NCI-H2029 (cell line): ENCODE data around the gene DDB1.

ENCODE experiments used
- DNase-seq: peaks from one replicate; lab custom pipeline; 2025; lab: John Stamatoyannopoulos, UW

Gene DDB1

GRCh38 chr11:61332797-61333549 lies at the start of gene DDB1, which contains the start of gene TKFC:
Gene DDB1, minus strand, starts transcription at chr11:61333105. Its CDS starts 137 bp downstream, at chr11:61332968.
Gene TKFC, plus strand, starts transcription at chr11:61333228. Its CDS starts 1,501 bp downstream, at chr11:61334729.
- peak; percentile 93 for DNase-seq

GRCh38 chr11:61380884-61381283 lies 48.0 kb upstream of the DDB1 start:
- DNase-seq: no peak

- DNase-seq: no peak
These were observed 45.9 kb upstream of the DDB1 start for GRCh38 chr11:61378713-61379313.

GRCh38 chr11:61377461-61378160 lies 44.7 kb upstream of the DDB1 start:
- no peak for DNase-seq

GRCh38 chr11:61375761-61376108 lies 42.8 kb upstream of the DDB1 start:
- no peak for DNase-seq

GRCh38 chr11:61372659-61373420 lies 39.9 kb upstream of the DDB1 start:
- no peak for DNase-seq

GRCh38 chr11:61370349-61371005 lies 37.6 kb upstream of the DDB1 start:
- DNase-seq: no peak

- no peak for DNase-seq
These were observed 36.8 kb upstream of the DDB1 start for GRCh38 chr11:61369372-61370348.

- DNase-seq: no peak
These were observed 35.7 kb upstream of the DDB1 start for GRCh38 chr11:61368646-61369045.

GRCh38 chr11:61367406-61367805 lies 34.5 kb upstream of the DDB1 start:
- no peak for DNase-seq

GRCh38 chr11:61364012-61364675 lies 31.2 kb upstream of the DDB1 start:
- DNase-seq: no peak

- peak; percentile 54 for DNase-seq
These were observed 29.6 kb upstream of the DDB1 start for GRCh38 chr11:61362542-61362875.

- peak; percentile 96 for DNase-seq
These were observed 29.0 kb upstream of the DDB1 start, which contains the start of the genes CYB561A3 and TMEM138 for GRCh38 chr11:61361741-61362541. Gene CYB561A3, minus strand, starts transcription at chr11:61361882. Its CDS starts 5,169 bp downstream, at chr11:61356713. Gene TMEM138, plus strand, starts transcription at chr11:61362374. Its CDS starts 2,017 bp downstream, at chr11:61364391.

- no peak for DNase-seq
These were observed 28.4 kb upstream of the DDB1 start for GRCh38 chr11:61361237-61361740.

GRCh38 chr11:61359516-61359915 lies 26.6 kb upstream of the DDB1 start:
- no peak for DNase-seq

GRCh38 chr11:61358566-61358965 lies 25.7 kb upstream of the DDB1 start:
- no peak for DNase-seq

GRCh38 chr11:61357894-61358239 lies 25.0 kb upstream of the DDB1 start:
- no peak for DNase-seq

GRCh38 chr11:61357233-61357893 lies 24.5 kb upstream of the DDB1 start:
- no peak for DNase-seq
